IMR-90 (cell line): ENCODE measurements around the gene PHPT1. TPM values are rescaled to one million over a fixed set of nuclear protein-coding genes. Genes with fewer than 3 reads are reported as not detected.

Experiments
- ATAC-seq: fragments of 200-7000 bp; cut with Tn5 transposase; 2 replicates; pipeline ENCODE4 v1.9.1; 2020; ENCODE audit warnings: low read depth, mild to moderate bottlenecking, moderate library complexity
- BruUV-seq: library from RNA; stranded (reverse); fragments of 400-500 nt; replicated peaks from 2 replicates; lab custom pipeline; 2021; lab: Mats Ljungman, UMichigan
- CTCF ChIA-PET: fragments of 300-600 bp; formaldehyde crosslinking; extraction: SDS; loops from one replicate; lab custom pipeline; 2021; ENCODE audit warnings: antibody characterized with exemption; lab: Yijun Ruan, JAX
- POLR2A ChIA-PET: fragments of 300-600 bp; sonication (Branson Sonifier 250); formaldehyde crosslinking; loops from one replicate; lab custom pipeline; 2022; ENCODE audit warnings: antibody characterized with exemption; ENCODE audit not compliant: unreplicated experiment; lab: Charles Lee
- DNase-seq: peaks from one replicate; pipeline ENCODE4 v3.0.0; 2013
- H2AFZ ChIP-seq: replicated peaks from 2 replicates; pipeline ENCODE3; 2013; ENCODE audit warnings: low read length, mild to moderate bottlenecking; ENCODE audit not compliant: poor library complexity
- H2AK5ac ChIP-seq: 2 replicates; pipeline ENCODE4 v1.6.1; 2013; ENCODE audit warnings: low read depth, low read length, inconsistent platforms
- H2AK9ac ChIP-seq: replicated peaks from 2 replicates; pipeline ENCODE3; 2013; ENCODE audit warnings: mild to moderate bottlenecking, low read depth, low read length, moderate library complexity; ENCODE audit not compliant: poor library complexity
- H2BK120ac ChIP-seq: 2 replicates; pipeline ENCODE4 v1.6.1; 2013; ENCODE audit warnings: low read depth, low read length, inconsistent platforms
- H2BK15ac ChIP-seq: 3 replicates; pipeline ENCODE4 v1.6.1; 2013; ENCODE audit warnings: low read depth, low read length, inconsistent platforms
- H2BK20ac ChIP-seq: 2 replicates; pipeline ENCODE4 v1.6.1; 2013; ENCODE audit warnings: low read depth, mild to moderate bottlenecking, inconsistent platforms, low read length, moderate library complexity
- H2BK5ac ChIP-seq: 2 replicates; pipeline ENCODE4 v1.6.1; 2013; ENCODE audit warnings: mild to moderate bottlenecking, low read depth, low read length, inconsistent platforms; ENCODE audit not compliant: poor library complexity, severe bottlenecking
- H3K14ac ChIP-seq: replicated peaks from 2 replicates; pipeline ENCODE4 v1.6.1; 2013; ENCODE audit warnings: low read depth, low read length, inconsistent platforms
- H3K18ac ChIP-seq: 2 replicates; pipeline ENCODE4 v1.6.1; 2013; ENCODE audit warnings: low read depth, low read length, control low read depth
- H3K23ac ChIP-seq: 2 replicates; pipeline ENCODE4 v1.6.1; 2013; ENCODE audit warnings: low read depth, low read length, inconsistent platforms
- H3K27ac ChIP-seq: 2 replicates; pipeline ENCODE4 v1.5.1; 2013; ENCODE audit warnings: mild to moderate bottlenecking, control low read depth, low read length; ENCODE audit not compliant: insufficient read depth
- H3K27me3 ChIP-seq: 2 replicates; pipeline ENCODE4 v1.6.1; 2013; ENCODE audit warnings: low read length; ENCODE audit not compliant: control insufficient read depth, insufficient read depth
- H3K36me3 ChIP-seq: 2 replicates; pipeline ENCODE4 v1.6.1; 2013; ENCODE audit warnings: low read length, mixed read lengths; ENCODE audit not compliant: control insufficient read depth, insufficient read depth
- H3K4ac ChIP-seq: 2 replicates; pipeline ENCODE4 v1.6.1; 2013; ENCODE audit warnings: low read depth, low read length, inconsistent platforms
- H3K4me1 ChIP-seq: 2 replicates; pipeline ENCODE4 v1.6.1; 2013; ENCODE audit warnings: low read length, mixed read lengths; ENCODE audit not compliant: control insufficient read depth, insufficient read depth
- H3K4me2 ChIP-seq: 2 replicates; pipeline ENCODE4 v1.6.1; 2013; ENCODE audit warnings: low read depth, mild to moderate bottlenecking, control low read depth, low read length, moderate library complexity
- H3K4me3 ChIP-seq: 2 replicates; pipeline ENCODE4 v1.5.1; 2013; ENCODE audit warnings: low read depth, mild to moderate bottlenecking, control low read depth, low read length, moderate library complexity; ENCODE audit not compliant: insufficient read depth
- H3K56ac ChIP-seq: 2 replicates; pipeline ENCODE4 v1.6.1; 2013; ENCODE audit warnings: low read length, inconsistent platforms; ENCODE audit not compliant: insufficient read depth; ENCODE audit errors: extremely low read depth
- H3K79me1 ChIP-seq, 2 experiments: 2 replicates each; pipeline ENCODE4 v1.6.1; 2013; ENCODE audit warnings: low read length in 2 of 2, inconsistent platforms in 1 of 2, low read depth in 1 of 2
- H3K9ac ChIP-seq: 2 replicates; pipeline ENCODE4 v1.6.1; 2013; ENCODE audit warnings: low read depth, low read length, control low read depth
- H3K9me1 ChIP-seq: 2 replicates; pipeline ENCODE4 v1.6.1; 2013; ENCODE audit warnings: low read length, inconsistent platforms; ENCODE audit not compliant: insufficient read depth
- H3K9me3 ChIP-seq: 2 replicates; pipeline ENCODE4 v1.6.1; 2013; ENCODE audit warnings: low read length; ENCODE audit not compliant: control insufficient read depth, insufficient read depth
- H4K20me1 ChIP-seq: 2 replicates; pipeline ENCODE4 v1.6.1; 2013; ENCODE audit warnings: low read length, inconsistent platforms; ENCODE audit not compliant: insufficient read depth
- H4K5ac ChIP-seq: 2 replicates; pipeline ENCODE4 v1.6.1; 2013; ENCODE audit warnings: mild to moderate bottlenecking, low read depth, low read length, control low read depth
- H4K8ac ChIP-seq, 2 experiments: 2 replicates each; pipeline ENCODE4 v1.6.1; 2013; ENCODE audit warnings: low read depth in 2 of 2, low read length in 2 of 2, control low read depth in 1 of 2, inconsistent platforms in 1 of 2
- H4K91ac ChIP-seq: 2 replicates; pipeline ENCODE4 v1.6.1; 2013; ENCODE audit warnings: low read depth, low read length, inconsistent platforms; ENCODE audit not compliant: insufficient read depth
- BHLHE40 ChIP-seq: fragments of 150-350 bp; IDR thresholded peaks from 2 replicates; pipeline ENCODE4 v1.6.1; 2016; ENCODE audit warnings: mild to moderate bottlenecking, low read depth, low read length
- CEBPB ChIP-seq: IDR thresholded peaks from 2 replicates; pipeline ENCODE4 v1.6.1; 2012; ENCODE audit warnings: low read depth, low read length, improper control_type of control experiment
- CHD1 ChIP-seq: IDR thresholded peaks from 2 replicates; pipeline ENCODE4 v1.6.1; 2012; ENCODE audit warnings: low read depth, low read length, improper control_type of control experiment
- FOS ChIP-seq: fragments of 150-350 bp; IDR thresholded peaks from 2 replicates; pipeline ENCODE4 v1.6.1; 2016; ENCODE audit warnings: low read depth, low read length
- MAZ ChIP-seq: IDR thresholded peaks from 2 replicates; pipeline ENCODE4 v1.6.1; 2012; ENCODE audit warnings: low read depth, mild to moderate bottlenecking, low read length, improper control_type of control experiment, moderate library complexity, borderline replicate concordance
- MXI1 ChIP-seq: IDR thresholded peaks from 2 replicates; pipeline ENCODE4 v1.6.1; 2012; ENCODE audit warnings: low read depth, mild to moderate bottlenecking, low read length, moderate library complexity, borderline replicate concordance
- NFE2L2 ChIP-seq: fragments of 150-350 bp; IDR thresholded peaks from 2 replicates; pipeline ENCODE4 v1.6.1; 2016; ENCODE audit warnings: low read depth, mild to moderate bottlenecking, low read length
- POLR2A ChIP-seq: IDR thresholded peaks from 2 replicates; pipeline ENCODE4 v1.6.1; 2012; ENCODE audit warnings: mild to moderate bottlenecking, low read depth, low read length
- RAD21 ChIP-seq: IDR thresholded peaks from 2 replicates; pipeline ENCODE4 v1.6.1; 2012; ENCODE audit warnings: low read length, improper control_type of control experiment
- RCOR1 ChIP-seq: IDR thresholded peaks from 2 replicates; pipeline ENCODE4 v1.6.1; 2012; ENCODE audit warnings: mild to moderate bottlenecking, low read length, improper control_type of control experiment; ENCODE audit not compliant: insufficient replicate concordance
- RFX5 ChIP-seq: IDR thresholded peaks from 2 replicates; pipeline ENCODE4 v1.8.0; 2012; ENCODE audit warnings: low read depth, mild to moderate bottlenecking, low read length, moderate library complexity
- SMC3 ChIP-seq: fragments of 150-350 bp; IDR thresholded peaks from 2 replicates; pipeline ENCODE4 v1.6.1; 2016; ENCODE audit warnings: low read depth, mild to moderate bottlenecking, antibody characterized with exemption, low read length, moderate library complexity
- WGBS, 2 experiments: methylation state at CpG; one replicate each; pipeline versions ENCODE4 v1.1.5 to v1.1.7; 2013; ENCODE audit warnings: missing lambda C conversion rate in 2 of 2; ENCODE audit not compliant: insufficient read length in 1 of 2; ENCODE audit errors: extremely low coverage in 2 of 2; 5-methylcytosine and 5-hydroxymethylcytosine counted together
- dilution Hi-C: fragments of 300-500 bp; cut with HindIII; formaldehyde crosslinking; loops from one replicate; pipeline ENCODE4 v1.14.3; 2018; ENCODE audit warnings: low sequenced_read_pairs; ENCODE audit not compliant: unreplicated experiment
- in situ Hi-C: fragments of 300-500 bp; cut with MboI; formaldehyde crosslinking; loops from 3 replicates; pipeline ENCODE4 v1.14.3; 2019; ENCODE audit warnings: low sequenced_read_pairs, inconsistent platforms, mixed read lengths
- intact Hi-C: fragments of 100-400 bp; cut with micrococcal nuclease; formaldehyde crosslinking; loops from 2 replicates; pipeline ENCODE4 v1.10.0; 2022
- polyA plus RNA-seq, 3 experiments: library from polyadenylated mRNA; depleted of rRNA; stranded (reverse); fragments of >200 nt; gene quantifications; 2 replicates each; pipeline ENCODE4 v1.2.3, GENCODE V29; 2012; ENCODE audit warnings: low replicate concordance in 1 of 3
- total RNA-seq: library from RNA; depleted of rRNA; stranded (reverse); fragments of >200 nt; gene quantifications from 2 replicates; pipeline ENCODE4 v1.2.3, GENCODE V29; 2012
- TF ChIP-seq, protein P1 (sequence below): conservative IDR thresholded peaks from 2 replicates; pipeline ENCODE4 v1.5.1; 2012; ENCODE audit warnings: mild to moderate bottlenecking, low read depth, low read length, improper control_type of control experiment
- TF ChIP-seq, protein P2 (sequence below): fragments of 150-350 bp; IDR thresholded peaks from 2 replicates; pipeline ENCODE4 v1.6.1; 2017; ENCODE audit warnings: mild to moderate bottlenecking, antibody characterized with exemption, low read length, low read depth

The PHPT1 gene
- total and polyA plus RNA-seq, 2 of the 4 experiments (the other 2 are of a cell fraction), result 79.8 to 214 TPM

DNA sequence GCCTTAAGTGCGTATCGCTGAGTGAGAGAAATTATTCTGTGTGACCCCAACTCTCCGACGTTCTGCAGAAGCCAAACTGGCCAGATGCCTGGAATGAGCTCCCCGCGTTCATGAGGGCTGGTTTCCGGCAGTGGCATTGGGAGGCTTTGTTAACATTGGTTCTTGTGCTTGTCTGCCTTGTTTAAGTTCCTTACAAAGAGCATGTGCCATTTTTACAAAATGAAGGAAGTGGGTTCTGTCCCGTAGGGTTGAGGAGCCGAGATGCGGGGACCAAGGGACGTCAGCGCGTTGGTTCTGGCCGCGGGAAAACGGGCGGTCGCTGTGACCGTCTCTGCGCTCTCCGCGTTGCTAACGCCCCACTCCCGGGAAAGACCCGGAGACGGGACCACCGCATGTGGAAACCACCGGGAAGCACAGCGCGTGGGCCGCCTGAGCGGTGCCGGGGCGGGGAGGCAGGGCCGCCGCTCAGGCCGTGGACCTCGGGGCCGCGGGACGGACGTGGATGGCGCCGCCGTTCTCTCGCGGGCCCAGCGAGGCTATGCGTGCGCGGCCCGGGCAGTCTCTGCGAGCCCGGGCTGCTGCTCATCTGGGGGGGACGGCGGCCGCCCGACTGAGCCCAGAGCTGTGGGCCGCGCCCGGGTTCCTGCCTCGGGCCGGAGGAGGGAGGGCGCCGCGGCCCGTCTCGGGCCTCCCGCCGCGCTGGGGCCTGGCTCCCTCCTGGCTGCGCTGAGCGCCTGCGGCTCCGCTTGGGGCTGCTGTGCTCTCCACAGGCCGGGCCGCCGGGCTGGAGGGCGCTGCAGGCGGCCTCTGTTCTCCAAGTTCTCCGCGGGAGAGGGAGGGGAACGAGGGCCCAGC lies 28.0 kb upstream of the PHPT1 start:
- Histone ChIP-seq H3K23ac (no peak overlapping the region; the same call in 1 of the 2 replicates), H3K18ac (no peak overlapping the region), H2BK120ac (no peak overlapping the region), H4K20me1 (peaks cover 16% of the 10 kb centered on the region), H2AK5ac (no peak overlapping the region), H3K4ac (no peak overlapping the region), H3K9me3 (no peaks in the 10 kb centered on the region), H2BK5ac (no peak overlapping the region), H2BK15ac (no peak overlapping the region), H2BK20ac (no peak overlapping the region), H3K9me1 (no peaks in the 10 kb centered on the region), H4K5ac (peak overlapping the region; percentile 17; the same call in 1 of the 2 replicates), H4K8ac (peak overlapping the region in 1 of 2 experiments; percentile 36; a peak in 1 of 4 replicates), H3K4me3 (no peak overlapping the region), H3K27me3 (no peaks in the 10 kb centered on the region), H2AK9ac (peak overlapping the region; percentile 42), H3K56ac (no peak overlapping the region), H4K91ac (no peak overlapping the region), H3K79me1 (peaks cover 11 to 25% of the 10 kb centered on the region in 2 experiments), H3K9ac (0 out of 2 replicates have a peak overlapping the region, but pooled peaks have one; percentile 14), H3K36me3 (peaks cover 20% of the 10 kb centered on the region), H3K27ac (no peak overlapping the region), H3K4me2 (no peak overlapping the region), H3K14ac (no peak overlapping the region), H3K4me1 (peaks cover 3% of the 10 kb centered on the region; the same call in 1 of the 2 replicates), H2AFZ (peak overlapping the region; percentile 79)
- dilution Hi-C loops (no loop called here), intact Hi-C loops (no loop called here), in situ Hi-C loops (no loop called here)
- ChIA-PET POLR2A (interaction anchor here (0.6 kb wide), 1 partner anchor 469 kb away, joined by 3 read pairs; no protein-coding TSS in a partner anchor), CTCF (no interaction called here)
- BruUV-seq, result no TSS peak
- WGBS, 2 experiments, result 38% methylated on average over 30 of the region's 83 CpGs; no CpG with 5 or more reads in 1 of the 2 experiments
- peak; percentile 71 for ATAC-seq
- no peak for DNase-seq
- TF ChIP-seq RFX5 (no peak), FOS (no peak), MXI1 (no peak), BHLHE40 (no peak), MAZ (no peak; the same call in 1 of the 2 replicates), CHD1 (no peak), SMC3 (no peak), CEBPB (no peak), POLR2A (no peak), NFE2L2 (no peak), RAD21 (no peak), RCOR1 (no peak)
- TF ChIP-seq, protein P1, sequence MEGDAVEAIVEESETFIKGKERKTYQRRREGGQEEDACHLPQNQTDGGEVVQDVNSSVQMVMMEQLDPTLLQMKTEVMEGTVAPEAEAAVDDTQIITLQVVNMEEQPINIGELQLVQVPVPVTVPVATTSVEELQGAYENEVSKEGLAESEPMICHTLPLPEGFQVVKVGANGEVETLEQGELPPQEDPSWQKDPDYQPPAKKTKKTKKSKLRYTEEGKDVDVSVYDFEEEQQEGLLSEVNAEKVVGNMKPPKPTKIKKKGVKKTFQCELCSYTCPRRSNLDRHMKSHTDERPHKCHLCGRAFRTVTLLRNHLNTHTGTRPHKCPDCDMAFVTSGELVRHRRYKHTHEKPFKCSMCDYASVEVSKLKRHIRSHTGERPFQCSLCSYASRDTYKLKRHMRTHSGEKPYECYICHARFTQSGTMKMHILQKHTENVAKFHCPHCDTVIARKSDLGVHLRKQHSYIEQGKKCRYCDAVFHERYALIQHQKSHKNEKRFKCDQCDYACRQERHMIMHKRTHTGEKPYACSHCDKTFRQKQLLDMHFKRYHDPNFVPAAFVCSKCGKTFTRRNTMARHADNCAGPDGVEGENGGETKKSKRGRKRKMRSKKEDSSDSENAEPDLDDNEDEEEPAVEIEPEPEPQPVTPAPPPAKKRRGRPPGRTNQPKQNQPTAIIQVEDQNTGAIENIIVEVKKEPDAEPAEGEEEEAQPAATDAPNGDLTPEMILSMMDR, result no peak
- TF ChIP-seq, protein P2, sequence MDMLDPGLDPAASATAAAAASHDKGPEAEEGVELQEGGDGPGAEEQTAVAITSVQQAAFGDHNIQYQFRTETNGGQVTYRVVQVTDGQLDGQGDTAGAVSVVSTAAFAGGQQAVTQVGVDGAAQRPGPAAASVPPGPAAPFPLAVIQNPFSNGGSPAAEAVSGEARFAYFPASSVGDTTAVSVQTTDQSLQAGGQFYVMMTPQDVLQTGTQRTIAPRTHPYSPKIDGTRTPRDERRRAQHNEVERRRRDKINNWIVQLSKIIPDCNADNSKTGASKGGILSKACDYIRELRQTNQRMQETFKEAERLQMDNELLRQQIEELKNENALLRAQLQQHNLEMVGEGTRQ, result no peak
